MM.1S (cell line): ENCODE data around the gene ANKDD1A.

Source experiments
- EZH2 ChIP-seq: fragments of 300-600 bp; sonication (generic); optimal IDR thresholded peaks from 2 replicates; pipeline ENCODE3; 2017; ENCODE audit warnings: low read depth, mild to moderate bottlenecking, antibody characterized with exemption, low read length, mixed read lengths
- TF ChIP-seq, protein P1 (sequence below): fragments of 300-600 bp; sonication (generic); IDR thresholded peaks from 2 replicates; pipeline ENCODE4 v1.5.1; 2016; ENCODE audit warnings: antibody characterized with exemption, low read length, mixed read lengths

GRCh38 chr15:64912379-64913325 lies 950 bp downstream of the ANKDD1A start:
- no peak for TF ChIP-seq EZH2
- TF ChIP-seq, protein P1, sequence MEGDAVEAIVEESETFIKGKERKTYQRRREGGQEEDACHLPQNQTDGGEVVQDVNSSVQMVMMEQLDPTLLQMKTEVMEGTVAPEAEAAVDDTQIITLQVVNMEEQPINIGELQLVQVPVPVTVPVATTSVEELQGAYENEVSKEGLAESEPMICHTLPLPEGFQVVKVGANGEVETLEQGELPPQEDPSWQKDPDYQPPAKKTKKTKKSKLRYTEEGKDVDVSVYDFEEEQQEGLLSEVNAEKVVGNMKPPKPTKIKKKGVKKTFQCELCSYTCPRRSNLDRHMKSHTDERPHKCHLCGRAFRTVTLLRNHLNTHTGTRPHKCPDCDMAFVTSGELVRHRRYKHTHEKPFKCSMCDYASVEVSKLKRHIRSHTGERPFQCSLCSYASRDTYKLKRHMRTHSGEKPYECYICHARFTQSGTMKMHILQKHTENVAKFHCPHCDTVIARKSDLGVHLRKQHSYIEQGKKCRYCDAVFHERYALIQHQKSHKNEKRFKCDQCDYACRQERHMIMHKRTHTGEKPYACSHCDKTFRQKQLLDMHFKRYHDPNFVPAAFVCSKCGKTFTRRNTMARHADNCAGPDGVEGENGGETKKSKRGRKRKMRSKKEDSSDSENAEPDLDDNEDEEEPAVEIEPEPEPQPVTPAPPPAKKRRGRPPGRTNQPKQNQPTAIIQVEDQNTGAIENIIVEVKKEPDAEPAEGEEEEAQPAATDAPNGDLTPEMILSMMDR = no peak
